CD14-positive monocyte (primary cell): ENCODE results near the gene DENND1A. TPM values are rescaled to one million over a fixed set of nuclear protein-coding genes. Genes with fewer than 3 reads are reported as not detected.
A peak's percentile ranks its signal among the peaks of the same experiment; 100 is the strongest.

Source experiments
- DNase-seq, 3 donors: peaks; one replicate each; pipeline ENCODE4 v3.0.0-alpha.2; 2011 to 2022
- H2AFZ ChIP-seq: 2 replicates; pipeline ENCODE4 v1.6.0; 2012; ENCODE audit warnings: mild to moderate bottlenecking, low read depth, low read length, inconsistent platforms; ENCODE audit not compliant: insufficient read depth, poor library complexity, severe bottlenecking
- H3K27ac ChIP-seq, 2 donors: 1 replicate in 1 of 2; 2 replicates in 1 of 2; pipeline ENCODE4 v1.5.1; 2012 to 2013; ENCODE audit warnings: low read length in 2 of 2, control low read depth in 1 of 2, inconsistent platforms in 1 of 2, low read depth in 1 of 2, mild to moderate bottlenecking in 1 of 2
- H3K27me3 ChIP-seq, 2 donors: one replicate each; pipeline versions ENCODE4 v1.6.0 to v1.6.1; 2011 to 2013; ENCODE audit warnings: low read length in 2 of 2; ENCODE audit not compliant: control insufficient read depth in 2 of 2, insufficient read depth in 2 of 2
- H3K36me3 ChIP-seq, 2 donors: replicated peaks in 1 of 2; 1 replicate in 1 of 2; 2 replicates in 1 of 2; pipeline versions ENCODE4 v1.5.1 to v1.6.1; 2012 to 2013; ENCODE audit warnings: low read length in 2 of 2, control low read depth in 1 of 2, inconsistent platforms in 1 of 2, mild to moderate bottlenecking in 1 of 2; ENCODE audit not compliant: insufficient read depth in 2 of 2, control insufficient read depth in 1 of 2
- H3K4me1 ChIP-seq, 2 donors: 1 replicate in 1 of 2; 2 replicates in 1 of 2; pipeline versions ENCODE4 v1.5.1 to v1.6.1; 2012 to 2013; ENCODE audit warnings: low read length in 2 of 2, control low read depth in 1 of 2, inconsistent platforms in 1 of 2, mild to moderate bottlenecking in 1 of 2, moderate library complexity in 1 of 2; ENCODE audit not compliant: insufficient read depth in 2 of 2, control insufficient read depth in 1 of 2
- H3K4me2 ChIP-seq: replicated peaks from 2 replicates; pipeline ENCODE3; 2012; ENCODE audit warnings: low read length, moderate library complexity, mild to moderate bottlenecking; ENCODE audit not compliant: poor library complexity, severe bottlenecking; ENCODE audit errors: extremely low read depth
- H3K4me3 ChIP-seq, 3 experiments: fragments of 200-600 bp in 1 of 3; sonication (generic) in 1 of 3; replicated peaks in 1 of 3; 1 replicate in 2 of 3; 2 replicates in 1 of 3; pipeline ENCODE4 v1.5.1; 2011 to 2013; ENCODE audit warnings: low read length in 3 of 3, mild to moderate bottlenecking in 3 of 3, control low read depth in 2 of 3, low read depth in 2 of 3, inconsistent platforms in 1 of 3, moderate library complexity in 1 of 3
- H3K79me2 ChIP-seq: 2 replicates; pipeline ENCODE4 v1.6.0; 2012; ENCODE audit warnings: mild to moderate bottlenecking, control low read depth, inconsistent platforms, low read length, moderate library complexity; ENCODE audit not compliant: insufficient read depth
- H3K9ac ChIP-seq: 2 replicates; pipeline ENCODE4 v1.6.0; 2017; ENCODE audit warnings: low read length, mild to moderate bottlenecking; ENCODE audit not compliant: insufficient read depth, poor library complexity, severe bottlenecking
- H3K9me3 ChIP-seq, 2 donors: replicated peaks in 1 of 2; 1 replicate in 1 of 2; 2 replicates in 1 of 2; pipeline versions ENCODE4 v1.5.1 to v1.6.1; 2012 to 2013; ENCODE audit warnings: low read length in 2 of 2, control low read depth in 1 of 2; ENCODE audit not compliant: control insufficient read depth in 1 of 2, insufficient read depth in 1 of 2
- H4K20me1 ChIP-seq: 2 replicates; pipeline ENCODE4 v1.6.0; 2012; ENCODE audit warnings: mild to moderate bottlenecking, low read length, control low read depth, moderate library complexity; ENCODE audit not compliant: insufficient read depth
- H3K27ac Mint-ChIP-seq, 7 donors: one replicate each; pipeline ENCODE4 v1.8.0; 2020; ENCODE audit warnings: mild to moderate bottlenecking in 7 of 7, mixed read lengths in 7 of 7, moderate library complexity in 6 of 7, inconsistent platforms in 2 of 7
- H3K27me3 Mint-ChIP-seq, 3 donors: one replicate each; pipeline ENCODE4 v1.8.0; 2021 to 2022; ENCODE audit warnings: low read depth in 3 of 3, mild to moderate bottlenecking in 3 of 3, mixed read lengths in 3 of 3, moderate library complexity in 3 of 3, inconsistent platforms in 1 of 3
- H3K36me3 Mint-ChIP-seq, 2 donors: one replicate each; pipeline ENCODE4 v1.8.0; 2020; ENCODE audit warnings: mixed read lengths in 2 of 2, inconsistent platforms in 1 of 2, mild to moderate bottlenecking in 1 of 2
- H3K4me1 Mint-ChIP-seq: one replicate; pipeline ENCODE4 v1.8.0; 2020; ENCODE audit warnings: mild to moderate bottlenecking, mixed read lengths
- H3K4me3 Mint-ChIP-seq, 2 donors: one replicate each; pipeline ENCODE4 v1.8.0; 2020; ENCODE audit warnings: mild to moderate bottlenecking in 2 of 2, mixed read lengths in 2 of 2, moderate library complexity in 1 of 2
- H3K9me3 Mint-ChIP-seq, 7 donors: one replicate each; pipeline ENCODE4 v1.8.0; 2020 to 2022; ENCODE audit warnings: mixed read lengths in 7 of 7, mild to moderate bottlenecking in 6 of 7, moderate library complexity in 6 of 7, inconsistent platforms in 2 of 7
- WGBS: methylation state at CpG from one replicate; pipeline ENCODE4 v1.1.5; 2013; ENCODE audit warnings: missing lambda C conversion rate; ENCODE audit not compliant: insufficient coverage; 5-methylcytosine and 5-hydroxymethylcytosine counted together
- intact Hi-C, 2 donors: fragments of 100-400 bp; cut with micrococcal nuclease; formaldehyde crosslinking; loops; one replicate each; pipeline versions ENCODE4 v1.15.0 to v1.15.1; 2023
- polyA plus RNA-seq, 3 donors: library from polyadenylated mRNA; depleted of rRNA in 1 of 3; unstranded in 2 of 3; stranded (reverse) in 1 of 3; fragments of 300-500 nt in 2 of 3; fragments of >200 nt in 1 of 3; fragmentation: Illumina TruSeq in 2 of 3; gene quantifications; 1 replicate in 2 of 3; 2 replicates in 1 of 3; pipeline ENCODE4 v1.2.3, GENCODE V29; 2012 to 2021
- TF ChIP-seq, protein P1 (sequence below): fragments of 200-600 bp; IDR thresholded peaks from one replicate; pipeline ENCODE4 v1.8.0; 2022; ENCODE audit warnings: antibody characterized with exemption, mild to moderate bottlenecking

Gene DENND1A
- polyA plus RNA-seq, 3 donors: 24.8 to 73.0 (median 29.4) TPM

DNA sequence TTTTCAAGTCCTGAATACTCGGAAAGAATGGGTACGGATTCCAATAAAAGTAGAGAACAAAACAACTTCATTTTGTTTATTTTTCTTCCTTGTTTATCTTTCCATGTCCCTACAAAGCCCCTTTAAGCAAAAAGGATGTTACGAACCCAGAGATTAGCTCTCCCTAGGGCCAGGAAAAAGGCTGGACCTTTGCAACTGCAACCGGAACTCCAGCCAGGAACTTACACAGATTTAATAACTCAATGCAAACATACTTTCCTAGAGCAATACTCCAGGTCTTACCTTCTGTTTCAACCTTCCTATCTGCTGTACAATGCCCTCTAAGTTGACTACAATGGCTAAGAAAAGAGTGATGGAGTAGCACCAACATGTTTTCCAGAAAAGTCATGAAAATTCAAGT, 7.0 kb downstream of the DENND1A start:
- intact Hi-C loops: loop anchor here in 1 of 2 donors (10.0 kb wide), 1 partner anchor 88 kb away; no protein-coding TSS in a partner anchor
- Histone ChIP-seq H4K20me1 (peaks cover 98% of the 10 kb centered on the region), H3K4me3 (no peak overlapping the region), H3K27me3 (no peaks in the 10 kb centered on the region), H2AFZ (no peak overlapping the region), H3K9me3 (no peaks in the 10 kb centered on the region), H3K79me2 (peaks cover 100% of the 10 kb centered on the region), H3K27ac (peak overlapping the region in 1 of 2 donors; percentile 29), H3K4me1 (peaks cover 30 to 35% of the 10 kb centered on the region in 2 donors), H3K9ac (no peak overlapping the region), H3K4me2 (no peak overlapping the region), H3K36me3 (peaks cover 0 to 2% of the 10 kb centered on the region in 2 donors)
- WGBS: 94% methylated on average over 3 of the region's 4 CpGs
- peaks cover 19 to 29% of the 10 kb centered on the region in 2 donors for H3K36me3 Mint-ChIP-seq
- peaks cover 0 to 5% (median 2%) of the 10 kb centered on the region in 7 donors for H3K9me3 Mint-ChIP-seq
- H3K4me3 Mint-ChIP-seq: no peak overlapping the region
- H3K27me3 Mint-ChIP-seq: no peaks in the 10 kb centered on the region
- H3K4me1 Mint-ChIP-seq: peaks cover 69% of the 10 kb centered on the region
- TF ChIP-seq, protein P1, sequence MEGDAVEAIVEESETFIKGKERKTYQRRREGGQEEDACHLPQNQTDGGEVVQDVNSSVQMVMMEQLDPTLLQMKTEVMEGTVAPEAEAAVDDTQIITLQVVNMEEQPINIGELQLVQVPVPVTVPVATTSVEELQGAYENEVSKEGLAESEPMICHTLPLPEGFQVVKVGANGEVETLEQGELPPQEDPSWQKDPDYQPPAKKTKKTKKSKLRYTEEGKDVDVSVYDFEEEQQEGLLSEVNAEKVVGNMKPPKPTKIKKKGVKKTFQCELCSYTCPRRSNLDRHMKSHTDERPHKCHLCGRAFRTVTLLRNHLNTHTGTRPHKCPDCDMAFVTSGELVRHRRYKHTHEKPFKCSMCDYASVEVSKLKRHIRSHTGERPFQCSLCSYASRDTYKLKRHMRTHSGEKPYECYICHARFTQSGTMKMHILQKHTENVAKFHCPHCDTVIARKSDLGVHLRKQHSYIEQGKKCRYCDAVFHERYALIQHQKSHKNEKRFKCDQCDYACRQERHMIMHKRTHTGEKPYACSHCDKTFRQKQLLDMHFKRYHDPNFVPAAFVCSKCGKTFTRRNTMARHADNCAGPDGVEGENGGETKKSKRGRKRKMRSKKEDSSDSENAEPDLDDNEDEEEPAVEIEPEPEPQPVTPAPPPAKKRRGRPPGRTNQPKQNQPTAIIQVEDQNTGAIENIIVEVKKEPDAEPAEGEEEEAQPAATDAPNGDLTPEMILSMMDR: no peak
- no peak for DNase-seq
- H3K27ac Mint-ChIP-seq: peak overlapping the region in 1 of 7 donors; percentile 12

DNA sequence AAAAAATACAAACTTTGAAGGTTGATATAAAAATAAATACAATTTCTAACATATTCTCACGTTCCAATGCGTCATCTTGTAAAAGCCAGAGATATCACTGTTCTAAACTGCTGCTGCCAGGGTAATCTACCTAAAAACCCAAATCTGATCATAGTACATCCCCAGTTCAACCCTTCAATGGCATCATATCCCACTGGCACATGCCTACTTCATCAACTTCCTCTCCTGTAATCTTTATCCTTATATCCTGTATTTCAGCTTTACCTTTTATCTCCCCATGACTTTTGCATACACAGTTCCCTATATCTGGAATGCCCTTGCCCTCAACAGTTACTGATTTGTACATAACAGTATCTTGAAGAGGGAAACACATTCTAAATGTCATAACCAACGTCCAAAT, 7.5 kb downstream of the DENND1A start:
- H3K4me2 ChIP-seq: no peak overlapping the region
- DNase-seq: no peak
- peaks cover 0 to 5% (median 2%) of the 10 kb centered on the region in 7 donors for H3K9me3 Mint-ChIP-seq
- intact Hi-C loops: loop anchor here in 1 of 2 donors (10.0 kb wide), 1 partner anchor 88 kb away; no protein-coding TSS in a partner anchor
- H3K27ac Mint-ChIP-seq: peak overlapping the region in 1 of 7 donors; percentile 48
- H3K9me3 ChIP-seq: no peaks in the 10 kb centered on the region
- H2AFZ ChIP-seq: no peak overlapping the region
- no peak overlapping the region for H3K4me3 ChIP-seq
- H3K27me3 Mint-ChIP-seq: no peaks in the 10 kb centered on the region
- no peak overlapping the region for H3K9ac ChIP-seq
- TF ChIP-seq, protein P1: no peak
- 77% methylated on average over 2 of the region's 3 CpGs for WGBS
- peaks cover 26 to 30% of the 10 kb centered on the region in 2 donors for H3K4me1 ChIP-seq
- peaks cover 64% of the 10 kb centered on the region for H3K4me1 Mint-ChIP-seq
- peaks cover 0 to 2% of the 10 kb centered on the region in 2 donors for H3K36me3 ChIP-seq
- H4K20me1 ChIP-seq: peaks cover 100% of the 10 kb centered on the region
- H3K36me3 Mint-ChIP-seq: peaks cover 21 to 29% of the 10 kb centered on the region in 2 donors
- H3K4me3 Mint-ChIP-seq: no peak overlapping the region
- no peaks in the 10 kb centered on the region for H3K27me3 ChIP-seq
- H3K79me2 ChIP-seq: peaks cover 100% of the 10 kb centered on the region
- H3K27ac ChIP-seq: no peak overlapping the region
